A549 (cell line): ENCODE results near the gene TRMT1. TPM values are rescaled to one million over a fixed set of nuclear protein-coding genes. Genes with fewer than 3 reads are reported as not detected.

Source experiments
- ATAC-seq, 2 experiments: fragments of 200-7000 bp in 1 of 2; fragments of >200 bp in 1 of 2; cut with Nextera tagmentation in 1 of 2; cut with Tn5 transposase in 1 of 2; 3 replicates each; pipeline versions ENCODE4 v1.8.0 to v1.9.1; 2018 to 2020; ENCODE audit warnings: mild to moderate bottlenecking in 1 of 2, moderate library complexity in 1 of 2
- CTCF ChIA-PET: fragments of 300-600 bp; sonication (Branson Sonifier 250); formaldehyde crosslinking; extraction: SDS; loops from one replicate; lab custom pipeline; 2021; ENCODE audit warnings: antibody characterized with exemption, inconsistent platforms; lab: Yijun Ruan, JAX
- POLR2A ChIA-PET: fragments of 350-600 bp; formaldehyde crosslinking; extraction: SDS; loops from one replicate; lab custom pipeline; 2021; ENCODE audit warnings: antibody characterized with exemption, inconsistent platforms; lab: Yijun Ruan, JAX
- DNase-seq, 2 experiments: peaks; one replicate each; pipeline versions ENCODE4 v3.0.0 to v3.0.0-alpha.2; 2011 to 2016; ENCODE audit warnings: low read depth in 1 of 2, low spot score in 1 of 2
- FAIRE-seq: peaks from 2 replicates; lab custom pipeline; 2011; peaks lifted over from hg19 to GRCh38; lab: Jason Lieb, UNC
- H3K27ac ChIP-seq, 2 experiments: fragments of >200 bp; sonication (Bioruptor Twin); formaldehyde crosslinking; 3 replicates each; pipeline ENCODE4 v1.5.1; 2016 to 2017
- H3K4me1 ChIP-seq: fragments of >200 bp; sonication (Bioruptor Twin); formaldehyde crosslinking; 3 replicates; pipeline ENCODE4 v1.6.1; 2016
- H3K4me2 ChIP-seq: fragments of >200 bp; sonication (Bioruptor Twin); formaldehyde crosslinking; 3 replicates; pipeline ENCODE4 v1.6.1; 2016
- H3K4me3 ChIP-seq: fragments of >200 bp; sonication (Bioruptor Twin); formaldehyde crosslinking; 3 replicates; pipeline ENCODE4 v1.5.1; 2016
- H3K9me3 ChIP-seq: fragments of >200 bp; sonication (Bioruptor Twin); formaldehyde crosslinking; 3 replicates; pipeline ENCODE4 v1.6.1; 2016
- CEBPB ChIP-seq, 2 experiments: fragments of >200 bp in 1 of 2; sonication (Bioruptor Twin) in 1 of 2; formaldehyde crosslinking in 1 of 2; IDR thresholded peaks; 2 replicates each; pipeline ENCODE4 v1.6.1; 2012 to 2016
- CHD2 ChIP-seq: fragments of 150-350 bp; IDR thresholded peaks from 2 replicates; pipeline ENCODE4 v1.6.1; 2014; ENCODE audit warnings: low read length; ENCODE audit not compliant: partially characterized antibody
- CHD4 ChIP-seq: fragments of 200-600 bp; sonication (generic); IDR thresholded peaks from 2 replicates; pipeline ENCODE4 v1.6.1; 2016; ENCODE audit warnings: antibody characterized with exemption, mild to moderate bottlenecking, borderline replicate concordance
- EHF ChIP-seq: fragments of 250-450 bp; sonication (Bioruptor Pico); IDR thresholded peaks from 2 replicates; pipeline ENCODE4 v1.5.0; 2020; ENCODE audit warnings: mild to moderate bottlenecking
- HOXB5 ChIP-seq: fragments of 250-450 bp; sonication (Bioruptor Pico); IDR thresholded peaks from 2 replicates; pipeline ENCODE4 v1.5.0; 2020; ENCODE audit warnings: mild to moderate bottlenecking, moderate library complexity
- JUN ChIP-seq, 2 experiments: fragments of >200 bp; sonication (Bioruptor Twin); formaldehyde crosslinking; IDR thresholded peaks; 2 replicates in 1 of 2; 3 replicates in 1 of 2; pipeline ENCODE4 v1.6.1; 2016 to 2017
- JUNB ChIP-seq: fragments of >200 bp; sonication (Bioruptor Twin); formaldehyde crosslinking; IDR thresholded peaks from 2 replicates; pipeline ENCODE4 v1.6.1; 2016
- KDM5A ChIP-seq: fragments of 200-600 bp; sonication (generic); IDR thresholded peaks from 2 replicates; pipeline ENCODE4 v1.6.1; 2016; ENCODE audit warnings: antibody characterized with exemption, mild to moderate bottlenecking
- MAZ ChIP-seq: fragments of 150-350 bp; IDR thresholded peaks from 2 replicates; pipeline ENCODE4 v1.6.1; 2014; ENCODE audit warnings: antibody characterized with exemption, low read depth, low read length, borderline replicate concordance
- RAD21 ChIP-seq, 2 experiments: fragments of >200 bp in 1 of 2; sonication (Bioruptor Twin) in 1 of 2; formaldehyde crosslinking in 1 of 2; IDR thresholded peaks in 1 of 2; conservative IDR thresholded peaks in 1 of 2; 2 replicates in 1 of 2; 3 replicates in 1 of 2; pipeline ENCODE4 v1.6.1; 2012 to 2018; ENCODE audit warnings: inconsistent platforms in 1 of 2
- RCOR1 ChIP-seq: fragments of 150-350 bp; IDR thresholded peaks from 2 replicates; pipeline ENCODE4 v1.6.1; 2014; ENCODE audit warnings: antibody characterized with exemption, low read length, low read depth
- RFX5 ChIP-seq: fragments of 450-650 bp; IDR thresholded peaks from 2 replicates; pipeline ENCODE4 v1.7.1; 2014; ENCODE audit warnings: antibody characterized with exemption, mild to moderate bottlenecking, moderate library complexity
- TP53 ChIP-seq: fragments of 250-450 bp; sonication (Bioruptor Pico); IDR thresholded peaks from 2 replicates; pipeline ENCODE4 v1.5.0; 2021; ENCODE audit warnings: mild to moderate bottlenecking, moderate library complexity
- ZC3H11A ChIP-seq: fragments of 450-650 bp; IDR thresholded peaks from 2 replicates; pipeline ENCODE4 v1.6.1; 2014; ENCODE audit warnings: antibody characterized with exemption, mild to moderate bottlenecking
- WGBS: methylation state at CpG from one replicate; pipeline ENCODE4 v1.1.6; 2017; ENCODE audit errors: missing lambda C conversion rate; 5-methylcytosine and 5-hydroxymethylcytosine counted together
- polyA plus RNA-seq, 4 experiments: library from polyadenylated mRNA; depleted of rRNA in 3 of 4; stranded (reverse); fragments of >200 nt; fragmentation: RNase III in 1 of 4; extraction: RNeasy Plus Mini Kit Qiagen cat#74134 plus additional on column Dnase treatment in 1 of 4; gene quantifications; 2 replicates in 3 of 4; 3 replicates in 1 of 4; pipeline ENCODE4 v1.2.3, GENCODE V29; 2011 to 2017
- TF ChIP-seq, protein P1 (sequence below): IDR thresholded peaks from 2 replicates; pipeline ENCODE4 v1.6.1; 2012
- TF ChIP-seq, protein P2 (sequence below): IDR thresholded peaks from 2 replicates; pipeline ENCODE4 v1.6.1; 2012; ENCODE audit warnings: low read depth, borderline replicate concordance
- TF ChIP-seq, protein P3 (sequence below): fragments of 250-450 bp; sonication (Bioruptor Pico); IDR thresholded peaks from 2 replicates; pipeline ENCODE4 v1.5.0; 2021; ENCODE audit warnings: mild to moderate bottlenecking, moderate library complexity, borderline replicate concordance
- TF ChIP-seq, protein P4 (sequence below): IDR thresholded peaks from 2 replicates; pipeline ENCODE4 v1.6.1; 2012
- TF ChIP-seq, protein P5 (sequence below): fragments of >200 bp; sonication (Bioruptor Twin); formaldehyde crosslinking; IDR thresholded peaks from 2 replicates; pipeline ENCODE4 v1.6.1; 2016

Gene TRMT1
- polyA plus RNA-seq, 2 of the 4 experiments (the other 2 are of a cell fraction), result 18.2 to 29.8 TPM

DNA sequence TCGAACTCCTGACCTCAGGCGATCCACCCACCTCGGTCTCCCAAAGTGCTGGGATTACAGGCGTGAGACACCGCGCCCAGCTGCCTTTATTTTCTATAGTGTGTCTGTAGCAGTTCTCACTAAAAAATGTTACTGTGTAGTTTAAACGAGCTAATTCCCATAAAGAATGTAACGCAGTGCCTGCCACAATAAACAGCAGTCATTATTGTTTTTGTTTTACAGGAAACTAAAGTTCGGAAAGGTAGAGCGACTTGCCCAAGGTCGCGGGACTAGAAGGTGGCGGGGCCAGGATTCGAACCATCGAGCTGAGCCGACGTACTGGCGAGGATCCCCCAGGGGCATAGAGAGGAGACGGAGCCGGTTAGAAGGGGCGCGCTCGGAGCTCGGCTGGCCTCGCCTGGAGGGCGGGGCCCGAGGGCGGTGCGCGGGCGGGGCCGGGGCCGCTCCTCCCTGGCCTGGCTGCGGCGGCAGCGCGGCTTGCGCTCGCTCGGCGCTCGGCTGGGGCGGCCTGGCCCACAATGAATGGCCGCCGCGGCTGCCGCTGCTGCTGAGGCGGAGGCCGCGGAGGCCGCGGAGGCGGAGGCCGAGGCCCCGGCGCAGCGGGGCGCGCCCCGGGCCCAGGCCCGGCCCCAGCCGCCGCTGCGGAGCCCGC, 1.4 kb upstream of the TRMT1 start, which contains the start of gene NACC1:
Gene NACC1 (plus strand): TSS at position 493 of the 652 bp plus-strand sequence. CDS start 16,944 bp downstream, outside the sequence.
- H3K9me3 ChIP-seq, result no peaks in the 10 kb centered on the region
- H3K4me2 ChIP-seq, result peak within 1 kb of the TSS; percentile 96
- peak within 1 kb of the TSS; percentile 100 for H3K4me3 ChIP-seq
- ChIA-PET POLR2A (interaction anchor here (1.0 to 1.3 kb wide), 2 partner anchors 35 to 52 kb away, joined by 4 to 12 read pairs; no protein-coding TSS in a partner anchor), CTCF (interaction anchor here (1.2 to 2.2 kb wide), 4 partner anchors 13 to 140 kb away, joined by 4 read pairs; no protein-coding TSS in a partner anchor)
- FAIRE-seq (no peak), ATAC-seq (peak; percentile 88 to 90), DNase-seq (peak; percentile 86 to 87)
- TF ChIP-seq CHD4, result peak; percentile 44; the same call in 1 of the 2 replicates
- TF ChIP-seq CHD2, result no peak
- peak in 1 of 2 experiments; percentile 52; a peak in 3 of 5 replicates for TF ChIP-seq JUN (IDR thresholded peaks at IDR 0.05)
- TF ChIP-seq, protein P1, sequence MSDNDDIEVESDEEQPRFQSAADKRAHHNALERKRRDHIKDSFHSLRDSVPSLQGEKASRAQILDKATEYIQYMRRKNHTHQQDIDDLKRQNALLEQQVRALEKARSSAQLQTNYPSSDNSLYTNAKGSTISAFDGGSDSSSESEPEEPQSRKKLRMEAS, result peak; percentile 38
- WGBS, result under 1% methylated on average over 19 of the region's 65 CpGs
- H3K27ac ChIP-seq, result peak within 1 kb of the TSS; percentile 98 to 99
- H3K4me1 ChIP-seq, result peaks cover 25% of the 10 kb centered on the region

DNA sequence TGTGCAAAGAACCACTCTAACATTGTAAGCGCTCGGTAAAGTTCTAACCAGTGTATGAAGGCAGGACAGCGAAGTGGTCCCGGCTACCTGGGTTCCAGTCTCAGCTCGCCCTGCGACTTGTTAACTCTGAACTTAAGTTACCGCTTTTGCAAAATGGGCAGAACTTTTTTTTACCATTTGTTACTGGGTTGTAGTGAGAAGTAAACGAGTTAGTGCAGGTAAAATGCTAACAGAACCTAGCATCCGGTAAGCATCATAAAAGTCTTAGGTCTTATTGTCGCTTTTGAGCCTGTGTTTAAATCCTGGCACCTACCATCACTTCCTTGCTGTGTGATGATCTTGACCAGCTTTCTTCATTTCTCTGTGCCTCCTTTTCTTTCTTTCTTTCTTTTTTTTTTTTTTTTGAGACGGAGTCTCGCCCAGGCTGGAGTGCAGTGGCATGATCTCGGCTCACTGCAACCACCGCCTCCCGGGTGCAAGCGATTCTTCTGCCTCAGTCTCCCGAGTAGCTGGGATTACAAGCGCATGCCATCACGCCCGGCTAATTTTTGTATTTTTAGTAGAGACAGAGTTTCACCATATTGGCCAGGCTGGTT, 734 bp upstream of the TRMT1 start:
- TF ChIP-seq CHD4 (peak; percentile 8; the same call in 1 of the 2 replicates), RCOR1 (no peak)
- TF ChIP-seq, all 56 proteins: peak for 1
- Histone ChIP-seq H3K4me1 (peaks cover 25% of the 10 kb centered on the region), H3K4me3 (peak overlapping the region; percentile 100), H3K27ac (peak overlapping the region; percentile 79 to 99), H3K4me2 (peak overlapping the region; percentile 76), H3K9me3 (no peaks in the 10 kb centered on the region)
- CTCF ChIA-PET, result interaction anchor here (1.2 to 1.8 kb wide), 4 partner anchors 14 to 152 kb away, joined by 4 to 5 read pairs (median 4); no protein-coding TSS in a partner anchor
- ATAC-seq (peak; percentile 11 to 39; a peak in 4 of 6 replicates), DNase-seq (no peak), FAIRE-seq (no peak)
- POLR2A ChIA-PET, result interaction anchor here (1.0 to 1.3 kb wide), 2 partner anchors 35 to 53 kb away, joined by 4 to 12 read pairs; no protein-coding TSS in a partner anchor
- 6% methylated on average over 18 of the region's 20 CpGs for WGBS

DNA sequence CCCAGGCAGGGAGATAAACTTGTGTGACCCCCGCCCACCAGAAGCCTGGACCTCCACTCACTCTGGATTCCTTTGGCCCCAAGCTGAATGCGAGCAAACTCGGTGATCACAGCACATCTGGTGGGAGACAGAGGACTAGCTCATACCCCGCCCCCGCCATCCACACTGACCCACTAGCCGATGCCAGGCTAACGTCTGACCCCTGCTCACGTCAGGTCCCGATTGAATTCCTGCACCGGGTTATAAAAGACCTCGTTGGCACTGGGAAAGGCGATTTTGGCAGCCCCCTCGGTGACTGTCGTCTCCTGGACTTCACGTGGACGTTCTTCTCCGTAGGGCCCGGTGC, 631 bp downstream of the TRMT1 start:
- peaks cover 25% of the 10 kb centered on the region for H3K4me1 ChIP-seq
- CTCF ChIA-PET, result interaction anchor here (0.5 to 1.9 kb wide), 6 partner anchors 22 to 150 kb away, joined by 3 to 8 read pairs (median 4); partner anchors contain the start of genes IER2 and STX10
- peak overlapping the region; percentile 79 to 99 for H3K27ac ChIP-seq
- FAIRE-seq (no peak), ATAC-seq (no peak; a peak in 1 of 6 replicates), DNase-seq (no peak)
- H3K9me3 ChIP-seq, result no peaks in the 10 kb centered on the region
- 0% methylated on average over 2 of the region's 18 CpGs for WGBS
- H3K4me2 ChIP-seq, result peak overlapping the region; percentile 96
- TF ChIP-seq TP53 (no peak), CEBPB (IDR thresholded peaks at IDR 0.05) (no peak), ZC3H11A (no peak)
- TF ChIP-seq, protein P2, sequence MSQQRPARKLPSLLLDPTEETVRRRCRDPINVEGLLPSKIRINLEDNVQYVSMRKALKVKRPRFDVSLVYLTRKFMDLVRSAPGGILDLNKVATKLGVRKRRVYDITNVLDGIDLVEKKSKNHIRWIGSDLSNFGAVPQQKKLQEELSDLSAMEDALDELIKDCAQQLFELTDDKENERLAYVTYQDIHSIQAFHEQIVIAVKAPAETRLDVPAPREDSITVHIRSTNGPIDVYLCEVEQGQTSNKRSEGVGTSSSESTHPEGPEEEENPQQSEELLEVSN, result no peak
- TF ChIP-seq, protein P3, sequence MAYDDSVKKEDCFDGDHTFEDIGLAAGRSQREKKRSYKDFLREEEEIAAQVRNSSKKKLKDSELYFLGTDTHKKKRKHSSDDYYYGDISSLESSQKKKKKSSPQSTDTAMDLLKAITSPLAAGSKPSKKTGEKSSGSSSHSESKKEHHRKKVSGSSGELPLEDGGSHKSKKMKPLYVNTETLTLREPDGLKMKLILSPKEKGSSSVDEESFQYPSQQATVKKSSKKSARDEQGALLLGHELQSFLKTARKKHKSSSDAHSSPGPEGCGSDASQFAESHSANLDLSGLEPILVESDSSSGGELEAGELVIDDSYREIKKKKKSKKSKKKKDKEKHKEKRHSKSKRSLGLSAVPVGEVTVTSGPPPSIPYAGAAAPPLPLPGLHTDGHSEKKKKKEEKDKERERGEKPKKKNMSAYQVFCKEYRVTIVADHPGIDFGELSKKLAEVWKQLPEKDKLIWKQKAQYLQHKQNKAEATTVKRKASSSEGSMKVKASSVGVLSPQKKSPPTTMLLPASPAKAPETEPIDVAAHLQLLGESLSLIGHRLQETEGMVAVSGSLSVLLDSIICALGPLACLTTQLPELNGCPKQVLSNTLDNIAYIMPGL (CRISPR knock-in tag), result no peak
- TF ChIP-seq, protein P4, sequence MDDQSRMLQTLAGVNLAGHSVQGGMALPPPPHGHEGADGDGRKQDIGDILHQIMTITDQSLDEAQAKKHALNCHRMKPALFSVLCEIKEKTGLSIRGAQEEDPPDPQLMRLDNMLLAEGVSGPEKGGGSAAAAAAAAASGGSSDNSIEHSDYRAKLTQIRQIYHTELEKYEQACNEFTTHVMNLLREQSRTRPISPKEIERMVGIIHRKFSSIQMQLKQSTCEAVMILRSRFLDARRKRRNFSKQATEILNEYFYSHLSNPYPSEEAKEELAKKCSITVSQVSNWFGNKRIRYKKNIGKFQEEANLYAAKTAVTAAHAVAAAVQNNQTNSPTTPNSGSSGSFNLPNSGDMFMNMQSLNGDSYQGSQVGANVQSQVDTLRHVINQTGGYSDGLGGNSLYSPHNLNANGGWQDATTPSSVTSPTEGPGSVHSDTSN, result no peak
- H3K4me3 ChIP-seq, result peak overlapping the region; percentile 100
- POLR2A ChIA-PET, result no interaction called here

DNA sequence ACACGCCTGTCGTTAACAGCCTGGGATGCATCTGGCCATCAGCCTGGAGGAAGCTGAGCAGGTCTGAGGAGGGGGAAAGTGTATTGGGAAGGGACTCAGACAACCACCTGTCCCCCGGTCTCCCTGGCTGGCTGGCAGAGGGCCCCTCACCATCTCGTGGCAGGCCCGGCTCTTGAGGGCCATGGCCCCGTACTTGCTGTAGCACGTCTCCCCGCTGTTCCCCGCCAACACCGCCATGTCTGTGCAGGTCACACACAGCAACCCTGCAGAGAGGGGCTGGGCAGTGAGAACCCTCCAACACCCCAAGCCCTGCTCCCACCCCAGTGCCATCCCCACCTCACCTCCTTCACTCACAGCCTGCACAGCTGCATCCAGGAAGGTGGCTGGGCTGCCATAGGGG, 4.0 kb downstream of the TRMT1 start:
- H3K4me2 ChIP-seq, result no peak overlapping the region
- DNase-seq (no peak), ATAC-seq (no peak), FAIRE-seq (no peak)
- H3K4me3 ChIP-seq, result no peak overlapping the region
- H3K4me1 ChIP-seq, result peaks cover 9% of the 10 kb centered on the region; the same call in 1 of the 3 replicates
- ChIA-PET POLR2A (no interaction called here), CTCF (interaction anchor here (3.6 kb wide), 1 partner anchor 19 kb away, joined by 16 read pairs; no protein-coding TSS in a partner anchor)
- H3K9me3 ChIP-seq, result no peaks in the 10 kb centered on the region
- WGBS, result 90% methylated on average over 10 of the region's 10 CpGs
- no peak overlapping the region for H3K27ac ChIP-seq
- TF ChIP-seq, protein P5, sequence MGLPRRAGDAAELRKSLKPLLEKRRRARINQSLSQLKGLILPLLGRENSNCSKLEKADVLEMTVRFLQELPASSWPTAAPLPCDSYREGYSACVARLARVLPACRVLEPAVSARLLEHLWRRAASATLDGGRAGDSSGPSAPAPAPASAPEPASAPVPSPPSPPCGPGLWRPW, result no peak
- TF ChIP-seq MAZ (no peak), RFX5 (no peak), KDM5A (no peak), JUNB (no peak), EHF (CRISPR knock-in tag) (no peak), HOXB5 (CRISPR knock-in tag) (no peak), RAD21 (conservative IDR thresholded peaks at IDR 0.05 in 1 of 2, IDR thresholded peaks at IDR 0.05 in 1 of 2) (no peak)
